GM12865 (cell line): Measurements from ENCODE around the gene ST7.

Experiments used
- DNase-seq: peaks from one replicate; pipeline ENCODE4 v3.0.0; 2010; ENCODE audit warnings: low read depth
- H3K4me3 ChIP-seq: 2 replicates; pipeline ENCODE4 v1.5.1; 2011; ENCODE audit warnings: mild to moderate bottlenecking, low read depth, low read length, control low read depth
- CTCF ChIP-seq: IDR thresholded peaks from 2 replicates; pipeline ENCODE4 v1.5.1; 2011; ENCODE audit warnings: low read length, control low read depth, low read depth, inconsistent platforms; ENCODE audit not compliant: insufficient read depth; ENCODE audit errors: missing control alignments

The ST7 gene

GRCh38 chr7:117127585-117128168 lies 174.4 kb downstream of the ST7 start:
- peak; percentile 61 for TF ChIP-seq CTCF
- peak; percentile 73 for DNase-seq
- no peak overlapping the region for H3K4me3 ChIP-seq

- TF ChIP-seq CTCF = no peak
- H3K4me3 ChIP-seq = no peak overlapping the region
Observed at GRCh38 chr7:117129521-117129955, 176.2 kb downstream of the ST7 start.

GRCh38 chr7:117130262-117130661 lies 177.0 kb downstream of the ST7 start:
- DNase-seq = no peak
- no peak for TF ChIP-seq CTCF
- H3K4me3 ChIP-seq = no peak overlapping the region

More at GRCh38 chr7:117129521-117129955, 176.2 kb downstream of the ST7 start:
- no peak for DNase-seq

DNA sequence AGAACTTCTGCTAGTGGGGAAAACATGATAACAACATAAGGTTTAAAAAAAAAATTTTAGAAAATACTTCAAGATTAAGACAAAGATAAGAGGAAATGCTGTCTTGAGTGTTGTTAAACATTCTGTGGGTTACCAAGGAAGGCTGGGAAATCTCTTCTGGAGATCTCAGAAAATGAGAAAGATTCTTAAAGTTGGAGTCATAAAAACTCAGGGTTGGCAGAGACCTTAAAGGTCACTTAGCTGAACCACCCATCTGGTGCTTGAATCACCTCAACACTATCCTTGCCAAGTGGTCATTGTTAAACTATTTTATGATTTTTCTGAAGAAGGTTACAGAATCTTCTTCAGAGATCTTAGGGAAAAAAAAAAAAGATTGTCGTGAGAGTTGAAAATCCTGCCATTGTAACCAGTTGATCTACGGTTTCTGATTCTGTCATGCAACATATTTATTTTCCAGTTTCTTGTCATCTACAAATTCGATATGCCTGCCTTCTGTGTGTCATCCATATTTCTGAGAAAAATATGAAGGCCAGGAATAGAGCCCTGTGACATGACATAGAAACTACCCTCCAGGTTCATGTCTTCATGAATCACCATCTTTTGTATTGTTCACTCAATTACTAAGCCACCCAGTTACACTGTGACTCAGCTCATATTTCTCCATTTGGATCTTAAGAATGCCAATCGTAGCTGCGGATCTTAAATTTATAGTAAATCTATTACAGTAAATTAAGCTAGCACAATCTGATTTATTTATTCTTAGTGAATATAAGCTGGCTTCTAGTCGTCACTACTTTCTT lies 179.2 kb downstream of the ST7 start:
- H3K4me3 ChIP-seq = no peak overlapping the region
- no peak for DNase-seq
- no peak for TF ChIP-seq CTCF

GRCh38 chr7:117133125-117133524 lies 179.8 kb downstream of the ST7 start:
- no peak for TF ChIP-seq CTCF
- H3K4me3 ChIP-seq = no peak overlapping the region
- no peak for DNase-seq

DNA sequence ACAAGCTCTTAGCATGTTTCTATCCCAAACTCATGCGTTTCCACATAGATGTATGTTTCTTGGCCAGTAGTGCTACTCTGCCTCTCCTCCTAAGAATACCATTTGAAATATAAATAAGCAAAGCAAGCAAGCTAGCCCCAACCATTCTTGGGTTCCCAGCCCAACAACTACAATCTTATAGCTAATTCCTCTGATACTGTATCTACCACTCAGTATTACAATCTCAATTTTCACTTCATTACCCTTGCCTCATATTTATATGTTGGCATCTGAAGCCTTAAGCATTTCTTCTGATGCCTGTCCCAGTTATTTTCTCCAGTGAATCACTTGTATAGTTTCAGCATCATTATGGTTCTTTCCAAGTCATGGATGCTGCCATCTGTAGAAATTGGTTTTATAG lies 181.1 kb downstream of the ST7 start:
- no peak for TF ChIP-seq CTCF
- no peak for DNase-seq
- no peak overlapping the region for H3K4me3 ChIP-seq

DNA sequence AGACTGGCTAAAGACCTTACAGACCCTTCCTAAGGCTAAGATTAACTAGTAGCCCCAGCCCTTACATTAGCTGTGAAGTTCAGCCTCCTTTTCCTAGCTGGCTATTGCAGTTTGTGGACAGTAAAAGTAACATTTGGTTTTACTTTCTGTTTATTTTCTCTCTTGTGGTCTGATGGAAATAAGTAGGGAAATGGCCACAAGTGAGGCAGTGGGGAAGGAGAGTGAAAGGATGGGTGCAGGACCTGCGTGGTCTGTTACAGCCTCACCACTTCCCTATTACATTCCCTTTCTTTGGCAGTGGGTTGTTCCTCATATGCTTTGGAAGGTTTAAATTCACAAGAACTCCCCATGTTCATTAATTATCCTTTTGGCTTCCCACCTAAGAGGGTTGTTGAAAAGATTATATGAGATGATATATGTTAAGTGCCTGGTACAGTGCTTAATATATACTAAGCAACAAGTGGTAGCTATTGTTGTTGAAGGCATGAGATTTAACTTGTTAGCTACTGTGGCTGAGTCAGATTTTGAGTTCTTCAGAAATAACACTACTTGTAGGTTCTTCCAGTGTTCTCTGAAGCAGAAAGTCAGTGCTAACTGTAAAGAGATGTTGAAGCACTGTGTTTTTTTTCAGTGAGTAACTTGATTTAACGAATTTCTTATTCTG lies 181.7 kb downstream of the ST7 start:
- TF ChIP-seq CTCF = no peak
- no peak overlapping the region for H3K4me3 ChIP-seq
- DNase-seq = peak; percentile 15
